ENCODE results near the gene CEACAM1. TPM values are rescaled to one million over a fixed set of nuclear protein-coding genes. Genes with fewer than 3 reads are reported as not detected.

The CEACAM1 gene
- total and polyA plus RNA-seq, 2 donors from 2014 or later: 33.1 to 34.3 TPM

GRCh38 chr19:42532891-42533290 is 4.6 kb upstream of the CEACAM1 start:
- H3K4me1 ChIP-seq (ENCODE audit: control insufficient read depth in 2 of 3, insufficient read depth in 2 of 3, low read depth in 1 of 3, low read length in 3 of 3): peaks cover 0 to 11% (median 7%) of the 10 kb centered on the region in 3 donors
- H3K9ac ChIP-seq (ENCODE audit: low read length in 3 of 3): no peak overlapping the region
- no peaks in the 10 kb centered on the region for H3K27me3 ChIP-seq (ENCODE audit: control insufficient read depth, insufficient read depth, low read length)
- no peak overlapping the region for H3K27ac ChIP-seq (ENCODE audit: low read depth in 2 of 2, low read length in 2 of 2)
- H3K36me3 ChIP-seq (ENCODE audit: control insufficient read depth in 2 of 3, insufficient read depth in 3 of 3, low read length in 3 of 3): no peaks in the 10 kb centered on the region
- H3K9me3 ChIP-seq (ENCODE audit: control insufficient read depth in 2 of 3, insufficient read depth in 1 of 3, low read length in 3 of 3): no peaks in the 10 kb centered on the region
- TF ChIP-seq, protein P1, sequence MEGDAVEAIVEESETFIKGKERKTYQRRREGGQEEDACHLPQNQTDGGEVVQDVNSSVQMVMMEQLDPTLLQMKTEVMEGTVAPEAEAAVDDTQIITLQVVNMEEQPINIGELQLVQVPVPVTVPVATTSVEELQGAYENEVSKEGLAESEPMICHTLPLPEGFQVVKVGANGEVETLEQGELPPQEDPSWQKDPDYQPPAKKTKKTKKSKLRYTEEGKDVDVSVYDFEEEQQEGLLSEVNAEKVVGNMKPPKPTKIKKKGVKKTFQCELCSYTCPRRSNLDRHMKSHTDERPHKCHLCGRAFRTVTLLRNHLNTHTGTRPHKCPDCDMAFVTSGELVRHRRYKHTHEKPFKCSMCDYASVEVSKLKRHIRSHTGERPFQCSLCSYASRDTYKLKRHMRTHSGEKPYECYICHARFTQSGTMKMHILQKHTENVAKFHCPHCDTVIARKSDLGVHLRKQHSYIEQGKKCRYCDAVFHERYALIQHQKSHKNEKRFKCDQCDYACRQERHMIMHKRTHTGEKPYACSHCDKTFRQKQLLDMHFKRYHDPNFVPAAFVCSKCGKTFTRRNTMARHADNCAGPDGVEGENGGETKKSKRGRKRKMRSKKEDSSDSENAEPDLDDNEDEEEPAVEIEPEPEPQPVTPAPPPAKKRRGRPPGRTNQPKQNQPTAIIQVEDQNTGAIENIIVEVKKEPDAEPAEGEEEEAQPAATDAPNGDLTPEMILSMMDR (IDR thresholded peaks at IDR 0.05; ENCODE audit: borderline replicate concordance, extremely low read depth, insufficient read depth): no peak
- intact Hi-C loops (cut with DNase I): loop anchor here (10.0 kb wide), 1 partner anchor 88 kb away; the partner anchor contains the start of gene CXCL17
- no peak for DNase-seq
- no peak overlapping the region for H3K4me3 ChIP-seq (ENCODE audit: low read length in 3 of 3)
- no peak for FAIRE-seq

DNA sequence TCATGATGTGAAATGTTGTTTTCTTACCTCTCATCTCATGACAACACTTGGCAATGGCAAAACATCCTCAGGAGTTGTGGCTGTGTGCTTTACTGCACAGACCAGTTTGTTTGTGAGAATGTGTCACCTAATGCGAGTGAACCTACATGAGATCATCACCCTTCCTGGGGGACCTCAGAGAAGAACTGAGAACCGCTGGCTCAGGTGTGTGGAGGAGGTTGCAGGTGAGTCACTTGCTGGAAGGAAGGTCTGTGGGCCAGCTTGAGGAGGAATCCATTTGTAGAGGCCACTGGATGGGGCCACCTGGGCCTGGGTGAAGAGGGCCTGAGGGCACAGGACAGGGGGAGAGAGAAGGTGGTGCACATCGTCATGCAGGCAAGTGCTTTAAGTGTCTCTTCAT is 3.0 kb upstream of the CEACAM1 start:
- intact Hi-C loops (cut with DNase I): loop anchor here (10.0 kb wide), 1 partner anchor 87 kb away; the partner anchor contains the start of gene CXCL17
- TF ChIP-seq, protein P1 (IDR thresholded peaks at IDR 0.05; ENCODE audit: borderline replicate concordance, extremely low read depth, insufficient read depth): no peak
- Histone ChIP-seq H3K27me3 (ENCODE audit: control insufficient read depth, insufficient read depth, low read length) (no peaks in the 10 kb centered on the region), H3K9ac (ENCODE audit: low read length in 3 of 3) (no peak overlapping the region), H3K36me3 (ENCODE audit: control insufficient read depth in 2 of 3, insufficient read depth in 3 of 3, low read length in 3 of 3) (no peaks in the 10 kb centered on the region), H3K4me1 (ENCODE audit: control insufficient read depth in 2 of 3, insufficient read depth in 2 of 3, low read depth in 1 of 3, low read length in 3 of 3) (peaks cover 0 to 13% (median 11%) of the 10 kb centered on the region in 3 donors), H3K9me3 (ENCODE audit: control insufficient read depth in 2 of 3, insufficient read depth in 1 of 3, low read length in 3 of 3) (no peaks in the 10 kb centered on the region), H3K27ac (ENCODE audit: low read depth in 2 of 2, low read length in 2 of 2) (no peak overlapping the region), H3K4me3 (ENCODE audit: low read length in 3 of 3) (no peak overlapping the region)
- FAIRE-seq (no peak), DNase-seq (no peak)

DNA sequence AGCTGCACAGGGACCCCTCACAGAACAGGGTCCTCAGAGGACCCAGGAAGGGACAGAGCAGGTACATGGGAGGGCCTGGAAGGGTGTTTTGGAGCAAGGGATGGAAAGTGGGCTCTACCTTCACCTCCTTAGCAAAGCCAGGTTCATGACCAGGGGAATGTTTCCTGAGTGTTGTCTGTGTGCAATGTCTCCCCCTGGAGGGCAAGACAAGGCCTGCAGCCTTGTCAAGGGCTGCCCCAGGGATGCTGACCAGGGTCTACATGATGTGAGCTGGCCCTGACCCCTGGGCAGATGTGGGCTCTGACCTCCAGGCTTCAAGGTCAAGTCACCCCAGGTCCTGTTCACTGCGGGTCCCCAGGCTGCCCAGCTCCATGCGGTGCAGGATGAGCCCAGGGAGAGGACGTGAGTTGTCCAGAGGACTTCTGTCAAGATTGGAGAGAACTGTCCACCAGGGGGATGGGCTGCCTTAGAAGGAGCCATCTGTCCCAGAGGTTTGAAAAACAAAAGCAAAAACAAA is 1.0 kb upstream of the CEACAM1 start:
- Histone ChIP-seq H3K4me3 (ENCODE audit: low read length in 3 of 3) (peak overlapping the region in 2 of 3 donors; percentile 67 to 68), H3K27me3 (ENCODE audit: control insufficient read depth, insufficient read depth, low read length) (no peaks in the 10 kb centered on the region), H3K27ac (ENCODE audit: low read depth in 2 of 2, low read length in 2 of 2) (peak overlapping the region; percentile 87 to 89), H3K4me1 (ENCODE audit: control insufficient read depth in 2 of 3, insufficient read depth in 2 of 3, low read depth in 1 of 3, low read length in 3 of 3) (peaks cover 0 to 14% (median 11%) of the 10 kb centered on the region in 3 donors), H3K9ac (ENCODE audit: low read length in 3 of 3) (peak overlapping the region in 1 of 3 donors; percentile 72), H3K36me3 (ENCODE audit: control insufficient read depth in 2 of 3, insufficient read depth in 3 of 3, low read length in 3 of 3) (no peaks in the 10 kb centered on the region), H3K9me3 (ENCODE audit: control insufficient read depth in 2 of 3, insufficient read depth in 1 of 3, low read length in 3 of 3) (no peaks in the 10 kb centered on the region)
- TF ChIP-seq, protein P1 (IDR thresholded peaks at IDR 0.05; ENCODE audit: borderline replicate concordance, extremely low read depth, insufficient read depth): peak; percentile 91
- intact Hi-C loops (cut with DNase I): no loop called here
- DNase-seq: peak in 4 of 5 donors; percentile 68 to 77 (median 74)
- FAIRE-seq: no peak
